ENCODE measurements around the gene LARP1.

The LARP1 gene

DNA sequence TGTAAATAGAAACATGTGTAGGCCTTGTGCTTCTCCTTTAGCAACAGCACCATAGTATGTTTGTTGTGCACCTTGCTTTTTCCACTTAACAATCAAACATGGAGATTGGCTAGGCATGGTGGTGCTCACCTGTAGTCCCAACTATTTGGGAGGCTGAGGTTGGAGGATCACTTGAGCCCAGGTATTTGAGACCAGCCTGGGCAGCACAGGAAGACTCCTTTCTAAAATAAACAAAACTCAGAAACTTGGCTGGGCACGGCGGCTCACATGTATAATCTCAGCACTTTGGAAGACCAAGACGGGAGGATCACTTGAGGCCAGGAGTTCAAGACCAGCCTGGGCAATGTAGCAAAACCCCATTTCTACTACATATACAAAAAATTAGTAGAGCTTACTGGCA lies 96.2 kb downstream of the LARP1 start:
- H3K4me1 ChIP-seq = peaks cover 28% of the 10 kb centered on the region
- no peak overlapping the region for H3K4me3 ChIP-seq (ENCODE audit: low read depth, low read length)

DNA sequence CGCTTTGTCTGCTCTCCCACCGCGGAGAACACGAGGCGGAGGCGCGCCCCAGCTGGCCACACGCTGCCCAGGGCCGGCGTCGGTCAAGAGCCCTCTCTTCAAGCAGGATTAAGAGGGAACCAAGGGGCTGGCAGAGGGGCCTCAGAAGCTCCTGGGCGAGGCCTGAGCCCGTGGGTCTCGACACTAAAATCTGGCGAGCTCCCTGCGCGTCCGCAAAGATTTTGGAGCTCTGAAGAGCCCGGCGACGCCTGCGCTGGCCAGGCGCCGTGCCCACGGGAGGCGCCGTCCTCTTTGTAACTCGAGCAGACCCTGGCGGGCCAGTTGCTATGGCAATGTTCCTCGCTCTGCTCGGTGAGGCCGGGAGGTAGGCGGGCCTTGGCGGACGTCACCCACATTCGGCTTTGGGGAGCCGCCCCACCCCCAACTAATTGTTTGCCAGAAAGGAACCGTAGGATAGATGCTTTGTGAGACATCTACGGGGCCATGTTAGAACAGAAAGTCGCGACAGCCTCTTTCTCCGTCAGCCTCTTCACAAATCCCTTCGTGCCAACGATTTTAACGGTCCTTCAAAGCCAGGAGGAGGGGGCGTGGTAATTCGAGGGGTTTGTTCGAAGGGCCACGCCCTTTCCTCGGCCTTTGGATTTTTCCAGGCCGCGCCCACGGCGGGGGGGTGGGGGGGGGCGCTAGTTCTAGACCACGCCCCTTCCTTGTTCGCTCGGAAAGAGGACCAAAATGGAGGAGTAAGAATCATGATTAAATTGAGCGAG lies 102.5 kb downstream of the LARP1 start:
- H3K9ac ChIP-seq = peak overlapping the region; percentile 40
- H3K27ac ChIP-seq = peak overlapping the region; percentile 94
- peak overlapping the region; percentile 78 for H3K4me2 ChIP-seq (ENCODE audit: low read length)
- H3K27me3 ChIP-seq (ENCODE audit: control insufficient read depth, insufficient read depth, low read length) = no peaks in the 10 kb centered on the region
- no peaks in the 10 kb centered on the region for H3K36me3 ChIP-seq (ENCODE audit: control insufficient read depth, insufficient read depth, low read length)
- no peaks in the 10 kb centered on the region for H3K9me3 ChIP-seq (ENCODE audit: control insufficient read depth, low read length)
- H2AFZ ChIP-seq = peak overlapping the region; percentile 83
- H3K4me3 ChIP-seq (ENCODE audit: low read depth, low read length) = peak overlapping the region; percentile 92
- H3K79me2 ChIP-seq = peaks cover 25% of the 10 kb centered on the region
- TF ChIP-seq, protein P1, sequence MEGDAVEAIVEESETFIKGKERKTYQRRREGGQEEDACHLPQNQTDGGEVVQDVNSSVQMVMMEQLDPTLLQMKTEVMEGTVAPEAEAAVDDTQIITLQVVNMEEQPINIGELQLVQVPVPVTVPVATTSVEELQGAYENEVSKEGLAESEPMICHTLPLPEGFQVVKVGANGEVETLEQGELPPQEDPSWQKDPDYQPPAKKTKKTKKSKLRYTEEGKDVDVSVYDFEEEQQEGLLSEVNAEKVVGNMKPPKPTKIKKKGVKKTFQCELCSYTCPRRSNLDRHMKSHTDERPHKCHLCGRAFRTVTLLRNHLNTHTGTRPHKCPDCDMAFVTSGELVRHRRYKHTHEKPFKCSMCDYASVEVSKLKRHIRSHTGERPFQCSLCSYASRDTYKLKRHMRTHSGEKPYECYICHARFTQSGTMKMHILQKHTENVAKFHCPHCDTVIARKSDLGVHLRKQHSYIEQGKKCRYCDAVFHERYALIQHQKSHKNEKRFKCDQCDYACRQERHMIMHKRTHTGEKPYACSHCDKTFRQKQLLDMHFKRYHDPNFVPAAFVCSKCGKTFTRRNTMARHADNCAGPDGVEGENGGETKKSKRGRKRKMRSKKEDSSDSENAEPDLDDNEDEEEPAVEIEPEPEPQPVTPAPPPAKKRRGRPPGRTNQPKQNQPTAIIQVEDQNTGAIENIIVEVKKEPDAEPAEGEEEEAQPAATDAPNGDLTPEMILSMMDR (IDR thresholded peaks at IDR 0.05) = peak; percentile 39
- peaks cover 10% of the 10 kb centered on the region for H3K4me1 ChIP-seq

More for the DNA sequence above, 96.2 kb downstream of the LARP1 start:
- H2AFZ ChIP-seq = peak overlapping the region; percentile 68
- no peak overlapping the region for H3K9ac ChIP-seq
- peak overlapping the region; percentile 87 for H3K27ac ChIP-seq
- TF ChIP-seq, protein P1 (IDR thresholded peaks at IDR 0.05) = no peak
- H3K27me3 ChIP-seq (ENCODE audit: control insufficient read depth, insufficient read depth, low read length) = no peaks in the 10 kb centered on the region
- no peaks in the 10 kb centered on the region for H3K9me3 ChIP-seq (ENCODE audit: control insufficient read depth, low read length)
- H3K4me2 ChIP-seq (ENCODE audit: low read length) = peak overlapping the region; percentile 83
- peaks cover 26% of the 10 kb centered on the region for H3K79me2 ChIP-seq
- H3K36me3 ChIP-seq (ENCODE audit: control insufficient read depth, insufficient read depth, low read length) = no peaks in the 10 kb centered on the region

DNA sequence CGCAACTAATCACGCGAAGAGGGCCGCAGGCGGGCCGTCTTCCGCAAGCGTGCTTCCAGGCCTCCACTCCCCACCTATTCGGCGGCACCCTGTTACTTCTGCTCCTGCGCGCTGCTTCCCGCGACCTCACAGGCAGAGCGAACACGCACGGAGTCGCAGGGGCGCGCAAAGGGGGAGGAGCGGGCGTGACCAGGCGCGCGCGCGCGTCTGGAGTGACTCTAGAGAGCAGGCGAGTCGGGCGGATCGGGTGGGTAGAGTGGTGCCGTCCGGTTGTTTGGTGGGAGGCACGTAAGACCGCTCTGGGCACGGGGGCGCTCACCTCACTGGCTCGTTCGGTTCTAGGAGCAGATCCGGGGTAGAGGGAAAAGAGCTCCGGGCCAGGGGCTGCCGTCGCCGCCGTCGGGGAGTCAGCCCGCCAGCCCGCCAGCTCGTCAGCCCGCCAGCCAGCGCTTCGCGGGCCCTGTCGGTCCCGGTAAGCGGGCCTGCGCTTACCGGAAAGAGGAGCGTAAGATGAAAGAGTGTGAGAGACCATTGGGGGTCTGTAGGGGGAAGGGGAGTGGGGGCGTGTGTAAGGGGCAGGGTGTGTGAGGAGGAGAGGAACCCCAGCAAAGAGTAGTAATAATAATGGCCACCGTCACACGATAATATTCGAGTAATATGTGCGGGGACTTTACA lies 103.3 kb downstream of the LARP1 start, which contains the start of gene CNOT8:
TSS of gene CNOT8 (plus strand) at position 331 of the 675 bp plus-strand sequence. CDS start 4,652 bp downstream, outside the sequence.
- Histone ChIP-seq H3K4me3 (ENCODE audit: low read depth, low read length) (peak within 1 kb of the TSS; percentile 92), H3K9ac (peak within 1 kb of the TSS; percentile 40), H3K79me2 (peaks cover 26% of the 10 kb centered on the region), H3K9me3 (ENCODE audit: control insufficient read depth, low read length) (no peaks in the 10 kb centered on the region), H3K27me3 (ENCODE audit: control insufficient read depth, insufficient read depth, low read length) (no peaks in the 10 kb centered on the region), H3K4me1 (peaks cover 10% of the 10 kb centered on the region), H2AFZ (peak within 1 kb of the TSS; percentile 83), H3K36me3 (ENCODE audit: control insufficient read depth, insufficient read depth, low read length) (no peaks in the 10 kb centered on the region), H3K4me2 (ENCODE audit: low read length) (peak within 1 kb of the TSS; percentile 78), H3K27ac (peak within 1 kb of the TSS; percentile 94)
- TF ChIP-seq, protein P1 (IDR thresholded peaks at IDR 0.05) = no peak

DNA sequence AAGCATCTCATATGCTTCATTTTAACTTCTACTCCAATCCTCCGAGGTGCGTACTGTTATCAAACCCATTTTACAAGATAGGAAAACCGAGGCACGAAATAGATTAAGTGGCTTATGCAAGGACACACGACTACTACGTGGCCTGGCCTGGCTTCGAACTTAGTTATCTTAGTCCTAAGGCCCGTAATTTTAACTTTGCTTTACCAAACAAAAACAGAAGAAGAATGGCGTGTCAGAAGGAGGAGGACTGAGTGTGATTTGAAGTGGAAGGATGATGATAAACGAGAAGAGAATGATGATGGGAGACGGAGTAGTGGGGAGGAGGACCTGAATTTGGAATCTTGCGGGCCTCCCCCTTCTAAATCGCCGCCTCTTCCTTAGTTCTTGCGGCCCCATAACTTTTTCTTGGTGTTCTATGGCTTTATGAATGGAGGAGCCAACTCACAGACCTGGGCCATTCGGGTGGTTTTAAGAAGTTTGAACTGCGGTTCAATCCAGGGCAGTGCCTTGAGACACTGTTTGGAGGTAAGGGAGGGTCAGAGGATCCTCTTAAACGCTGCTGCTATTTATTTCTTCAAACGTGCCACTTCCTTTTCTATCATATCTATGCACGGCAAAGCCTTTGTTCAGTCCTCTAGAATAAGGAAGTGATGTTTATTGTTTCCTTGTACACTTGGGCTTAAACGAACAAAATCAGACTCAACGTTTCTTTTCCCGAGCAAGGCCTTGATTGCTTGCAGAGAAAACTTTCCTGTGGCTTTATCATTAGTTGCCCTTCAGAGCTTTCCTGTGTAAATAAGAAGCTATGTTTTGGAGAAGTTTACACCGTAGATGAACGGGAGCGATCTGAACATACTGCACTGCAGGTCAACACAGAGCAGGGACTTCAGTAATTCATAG lies 104.0 kb downstream of the LARP1 start:
- H2AFZ ChIP-seq = peak overlapping the region; percentile 83
- H3K36me3 ChIP-seq (ENCODE audit: control insufficient read depth, insufficient read depth, low read length) = no peaks in the 10 kb centered on the region
- H3K4me3 ChIP-seq (ENCODE audit: low read depth, low read length) = peak overlapping the region; percentile 92
- H3K27ac ChIP-seq = peak overlapping the region; percentile 94
- H3K27me3 ChIP-seq (ENCODE audit: control insufficient read depth, insufficient read depth, low read length) = no peaks in the 10 kb centered on the region
- TF ChIP-seq, protein P1 (IDR thresholded peaks at IDR 0.05) = no peak
- peaks cover 31% of the 10 kb centered on the region for H3K79me2 ChIP-seq
- peaks cover 10% of the 10 kb centered on the region for H3K4me1 ChIP-seq
- H3K9ac ChIP-seq = peak overlapping the region; percentile 40
- H3K9me3 ChIP-seq (ENCODE audit: control insufficient read depth, low read length) = no peaks in the 10 kb centered on the region
- peak overlapping the region; percentile 78 for H3K4me2 ChIP-seq (ENCODE audit: low read length)

Measured in parathyroid adenoma (tissue), 2 donors.